ENCODE measurements around the gene EVA1B.

The EVA1B gene

GRCh38 chr1:36274201-36274600 is 49.2 kb downstream of the EVA1B start:
- DNase-seq: no peak

GRCh38 chr1:36273024-36273423 is 50.4 kb downstream of the EVA1B start:
- no peak for DNase-seq
